HCT116 (cell line): ENCODE measurements around the gene MSH3. TPM values are rescaled to one million over a fixed set of nuclear protein-coding genes. Genes with fewer than 3 reads are reported as not detected.

ENCODE experiments used
- ATAC-seq: fragments of 200-7000 bp; cut with Tn5 transposase; 2 replicates; pipeline ENCODE4 v1.9.1; 2020; ENCODE audit warnings: mild to moderate bottlenecking, moderate library complexity
- BruUV-seq: library from RNA; stranded (reverse); fragments of 400-500 nt; replicated peaks from 2 replicates; lab custom pipeline; 2021; lab: Mats Ljungman, UMichigan
- CTCF ChIA-PET: fragments of 300-600 bp; sonication (Branson Sonifier 250); formaldehyde crosslinking; loops from one replicate; lab custom pipeline; 2021; ENCODE audit warnings: antibody characterized with exemption; lab: Charles Lee
- POLR2A ChIA-PET: fragments of 300-600, 350-600 bp; sonication (Branson Sonifier 250); formaldehyde crosslinking; loops from one replicate; lab custom pipeline; 2021; ENCODE audit warnings: antibody characterized with exemption; lab: Charles Lee
- RAD21 ChIA-PET, 2 experiments: fragments of 300-600 bp; sonication (Branson Sonifier 250); formaldehyde crosslinking; loops; one replicate each; lab custom pipeline; 2023; ENCODE audit warnings: low total read pairs in 2 of 2; ENCODE audit not compliant: uncharacterized antibody in 2 of 2, unreplicated experiment in 2 of 2, low non-redundant PET in 1 of 2; lab: Charles Lee
- DNase-seq: peaks from one replicate; pipeline ENCODE4 v3.0.0-alpha.2; 2010; ENCODE audit warnings: low read depth, low spot score
- H2AFZ ChIP-seq: fragments of 200-600 bp; shearing (Covaris generic), sonication (generic); 2 replicates; pipeline ENCODE4 v1.6.1; 2017; ENCODE audit warnings: low read depth, mixed run types, mixed read lengths, antibody characterized with exemption, low read length; ENCODE audit not compliant: poor library complexity, severe bottlenecking
- H3K27ac ChIP-seq: 2 replicates; pipeline ENCODE4 v1.5.1; 2012; ENCODE audit warnings: low read depth, low read length
- H3K27me3 ChIP-seq: fragments of 200-600 bp; sonication (generic); 2 replicates; pipeline ENCODE4 v1.6.1; 2016; ENCODE audit warnings: mixed run types, low read length, mixed read lengths; ENCODE audit not compliant: insufficient read depth
- H3K36me3 ChIP-seq, 2 experiments: fragments of 200-500 bp in 1 of 2; fragments of 200-600 bp in 1 of 2; sonication (Bioruptor generic) in 1 of 2; sonication (generic) in 1 of 2; 2 replicates each; pipeline versions ENCODE4 v1.5.1 to v1.6.1; 2014 to 2016; ENCODE audit warnings: low read length in 2 of 2, inconsistent platforms in 1 of 2, mixed read lengths in 1 of 2, mixed run types in 1 of 2; ENCODE audit not compliant: insufficient read depth in 2 of 2, control insufficient read depth in 1 of 2
- H3K4me1 ChIP-seq, 2 experiments: fragments of 200-600 bp in 1 of 2; sonication (generic) in 1 of 2; 2 replicates each; pipeline versions ENCODE4 v1.5.1 to v1.6.1; 2012 to 2017; ENCODE audit warnings: low read length in 2 of 2, inconsistent platforms in 1 of 2, mild to moderate bottlenecking in 1 of 2, mixed read lengths in 1 of 2, mixed run types in 1 of 2, moderate library complexity in 1 of 2; ENCODE audit not compliant: insufficient read depth in 2 of 2, control insufficient read depth in 1 of 2
- H3K4me2 ChIP-seq: fragments of 200-600 bp; sonication (generic); 2 replicates; pipeline ENCODE4 v1.6.1; 2017; ENCODE audit warnings: mixed run types, low read length, mixed read lengths
- H3K4me3 ChIP-seq, 2 experiments: fragments of 200-600 bp in 1 of 2; sonication (generic) in 1 of 2; replicated peaks in 1 of 2; 2 replicates each; pipeline ENCODE4 v1.5.1; 2011 to 2016; ENCODE audit warnings: low read length in 2 of 2, control low read depth in 1 of 2, low read depth in 1 of 2, mild to moderate bottlenecking in 1 of 2, mixed read lengths in 1 of 2, mixed run types in 1 of 2
- H3K79me2 ChIP-seq: fragments of 200-600 bp; sonication (generic); 2 replicates; pipeline ENCODE4 v1.6.1; 2017; ENCODE audit warnings: mild to moderate bottlenecking, mixed run types, low read length, moderate library complexity, mixed read lengths; ENCODE audit not compliant: insufficient read depth
- H3K9ac ChIP-seq: fragments of 200-600 bp; sonication (generic); 2 replicates; pipeline ENCODE4 v1.6.1; 2016; ENCODE audit warnings: low read length, mixed read lengths
- H3K9me2 ChIP-seq: fragments of 200-600 bp; sonication (generic), shearing (Covaris generic); 2 replicates; pipeline ENCODE4 v1.6.1; 2017; ENCODE audit warnings: mixed run types, mild to moderate bottlenecking, moderate library complexity; ENCODE audit not compliant: insufficient read depth
- H3K9me3 ChIP-seq, 2 experiments: fragments of 200-500 bp in 1 of 2; fragments of 200-600 bp in 1 of 2; sonication (Bioruptor generic) in 1 of 2; sonication (generic) in 1 of 2; 2 replicates each; pipeline ENCODE4 v1.6.1; 2014 to 2017; ENCODE audit warnings: low read length in 2 of 2, mixed read lengths in 2 of 2, inconsistent platforms in 1 of 2, low read depth in 1 of 2, mild to moderate bottlenecking in 1 of 2, mixed run types in 1 of 2, moderate library complexity in 1 of 2; ENCODE audit not compliant: control insufficient read depth in 1 of 2, insufficient read depth in 1 of 2
- H4K20me1 ChIP-seq: fragments of 200-600 bp; sonication (generic), shearing (Covaris generic); 2 replicates; pipeline ENCODE4 v1.6.1; 2017; ENCODE audit warnings: mixed run types, mild to moderate bottlenecking, moderate library complexity; ENCODE audit not compliant: insufficient read depth
- ATF3 ChIP-seq: IDR thresholded peaks from 2 replicates; pipeline ENCODE4 v1.6.1; 2012
- CBX3 ChIP-seq: IDR thresholded peaks from 2 replicates; pipeline ENCODE4 v1.6.1; 2012; ENCODE audit warnings: low read depth
- CEBPB ChIP-seq: IDR thresholded peaks from 2 replicates; pipeline ENCODE4 v1.6.1; 2012; ENCODE audit warnings: low read depth
- EGR1 ChIP-seq: IDR thresholded peaks from 2 replicates; pipeline ENCODE4 v1.6.1; 2012; ENCODE audit warnings: low read depth
- ELF1 ChIP-seq: IDR thresholded peaks from 2 replicates; pipeline ENCODE4 v1.6.1; 2012; ENCODE audit warnings: low read depth, borderline replicate concordance
- EZH2 ChIP-seq: fragments of 200-600 bp; sonication (generic); IDR thresholded peaks from 2 replicates; pipeline ENCODE4 v1.6.1; 2017; ENCODE audit warnings: antibody characterized with exemption, mixed run types
- EZH2phosphoT487 ChIP-seq: fragments of 200-600 bp; IDR thresholded peaks from 2 replicates; pipeline ENCODE4 v1.6.1; 2018; ENCODE audit warnings: antibody characterized with exemption, borderline replicate concordance
- FOSL1 ChIP-seq: IDR thresholded peaks from 2 replicates; pipeline ENCODE4 v1.6.1; 2012; ENCODE audit warnings: low read depth
- POLR2A ChIP-seq: IDR thresholded peaks from 2 replicates; pipeline ENCODE4 v1.7.0; 2011; ENCODE audit warnings: borderline replicate concordance; ENCODE audit not compliant: insufficient read depth, insufficient read length; ENCODE audit errors: extremely low read depth
- POLR2AphosphoS5 ChIP-seq: IDR thresholded peaks from 2 replicates; pipeline ENCODE4 v1.6.1; 2011; ENCODE audit warnings: mild to moderate bottlenecking, low read depth, low read length, moderate library complexity
- RAD21 ChIP-seq: IDR thresholded peaks from 2 replicates; pipeline ENCODE4 v1.6.1; 2012; ENCODE audit warnings: low read depth, mild to moderate bottlenecking
- SIN3A ChIP-seq: IDR thresholded peaks from 2 replicates; pipeline ENCODE4 v1.6.1; 2012; ENCODE audit warnings: low read depth
- TCF7L2 ChIP-seq: IDR thresholded peaks from 2 replicates; pipeline ENCODE4 v1.7.0; 2011; ENCODE audit warnings: borderline replicate concordance, inconsistent platforms; ENCODE audit not compliant: insufficient read depth, insufficient read length; ENCODE audit errors: extremely low read depth
- YY1 ChIP-seq: IDR thresholded peaks from 2 replicates; pipeline ENCODE4 v1.6.1; 2011; ENCODE audit warnings: low read length, low read depth, moderate library complexity, mild to moderate bottlenecking; ENCODE audit not compliant: insufficient replicate concordance; ENCODE audit errors: extremely low read depth
- ZFX ChIP-seq: fragments of 450-650 bp; IDR thresholded peaks from 2 replicates; pipeline ENCODE4 v1.6.1; 2017
- intact Hi-C: fragments of 100-400 bp; cut with micrococcal nuclease; formaldehyde crosslinking; loops from 2 replicates; pipeline ENCODE4 v1.10.0; 2022
- total RNA-seq: library from RNA; stranded (reverse); gene quantifications from one replicate; pipeline ENCODE4 v1.2.1, GENCODE V29; 2021; ENCODE audit not compliant: unreplicated experiment
- TF ChIP-seq, protein P1 (sequence below): IDR thresholded peaks from 2 replicates; pipeline ENCODE4 v1.6.1; 2012; ENCODE audit warnings: low read depth
- TF ChIP-seq, protein P2 (sequence below): IDR thresholded peaks from 2 replicates; pipeline ENCODE4 v1.6.1; 2012
- TF ChIP-seq, protein P3 (sequence below): IDR thresholded peaks from 2 replicates; pipeline ENCODE4 v1.6.1; 2011; ENCODE audit warnings: mild to moderate bottlenecking, low read length, moderate library complexity; ENCODE audit not compliant: insufficient replicate concordance; ENCODE audit errors: extremely low read depth
- TF ChIP-seq, protein P4 (sequence below), 3 experiments: fragments of 200-600 bp in 1 of 3; sonication (generic) in 1 of 3; IDR thresholded peaks in 2 of 3; conservative IDR thresholded peaks in 1 of 3; 2 replicates each; pipeline ENCODE4 v1.5.1; 2012 to 2017; ENCODE audit warnings: low read depth in 2 of 3, low read length in 2 of 3, antibody characterized with exemption in 1 of 3, borderline replicate concordance in 1 of 3, control low read depth in 1 of 3, mild to moderate bottlenecking in 1 of 3, mixed read lengths in 1 of 3, mixed run types in 1 of 3, moderate library complexity in 1 of 3; ENCODE audit not compliant: insufficient read depth in 1 of 3

Gene MSH3
- total RNA-seq, 1 experiment from 2014 or later = 4.9 TPM

DNA sequence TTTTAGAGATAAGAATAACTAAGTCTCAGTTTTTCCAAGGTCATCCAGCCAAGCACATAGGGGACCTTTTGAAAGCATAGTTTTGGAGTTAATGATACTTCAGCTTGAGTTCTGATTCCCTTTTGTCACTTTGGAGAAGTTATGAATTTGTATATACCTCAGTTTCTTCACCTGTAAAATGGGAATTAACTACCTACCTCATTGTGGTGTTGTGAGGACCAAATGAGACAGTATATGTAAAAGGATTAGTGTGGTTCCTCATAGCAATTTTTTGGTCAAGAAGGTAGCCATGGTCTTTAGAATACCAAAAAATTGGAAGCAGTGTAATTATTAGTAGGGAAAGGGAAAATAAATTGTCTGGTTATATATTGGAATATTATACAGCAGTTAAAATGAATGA, 98.0 kb downstream of the MSH3 start:
- Histone ChIP-seq H3K27me3 (no peaks in the 10 kb centered on the region), H2AFZ (no peak overlapping the region), H3K9me3 (no peaks in the 10 kb centered on the region), H3K4me1 (no peaks in the 10 kb centered on the region), H4K20me1 (no peaks in the 10 kb centered on the region), H3K4me2 (no peak overlapping the region), H3K4me3 (no peak overlapping the region), H3K36me3 (0 out of 4 replicates have a peak, but pooled peaks cover 0 to 6% of the 10 kb centered on the region in 2 experiments), H3K27ac (no peak overlapping the region), H3K9me2 (no peaks in the 10 kb centered on the region), H3K9ac (no peak overlapping the region), H3K79me2 (no peaks in the 10 kb centered on the region)
- no peak for ATAC-seq
- intact Hi-C loops = no loop called here
- DNase-seq = no peak
- no peak for TF ChIP-seq ATF3
- no peak for TF ChIP-seq CEBPB
- TF ChIP-seq, protein P1, sequence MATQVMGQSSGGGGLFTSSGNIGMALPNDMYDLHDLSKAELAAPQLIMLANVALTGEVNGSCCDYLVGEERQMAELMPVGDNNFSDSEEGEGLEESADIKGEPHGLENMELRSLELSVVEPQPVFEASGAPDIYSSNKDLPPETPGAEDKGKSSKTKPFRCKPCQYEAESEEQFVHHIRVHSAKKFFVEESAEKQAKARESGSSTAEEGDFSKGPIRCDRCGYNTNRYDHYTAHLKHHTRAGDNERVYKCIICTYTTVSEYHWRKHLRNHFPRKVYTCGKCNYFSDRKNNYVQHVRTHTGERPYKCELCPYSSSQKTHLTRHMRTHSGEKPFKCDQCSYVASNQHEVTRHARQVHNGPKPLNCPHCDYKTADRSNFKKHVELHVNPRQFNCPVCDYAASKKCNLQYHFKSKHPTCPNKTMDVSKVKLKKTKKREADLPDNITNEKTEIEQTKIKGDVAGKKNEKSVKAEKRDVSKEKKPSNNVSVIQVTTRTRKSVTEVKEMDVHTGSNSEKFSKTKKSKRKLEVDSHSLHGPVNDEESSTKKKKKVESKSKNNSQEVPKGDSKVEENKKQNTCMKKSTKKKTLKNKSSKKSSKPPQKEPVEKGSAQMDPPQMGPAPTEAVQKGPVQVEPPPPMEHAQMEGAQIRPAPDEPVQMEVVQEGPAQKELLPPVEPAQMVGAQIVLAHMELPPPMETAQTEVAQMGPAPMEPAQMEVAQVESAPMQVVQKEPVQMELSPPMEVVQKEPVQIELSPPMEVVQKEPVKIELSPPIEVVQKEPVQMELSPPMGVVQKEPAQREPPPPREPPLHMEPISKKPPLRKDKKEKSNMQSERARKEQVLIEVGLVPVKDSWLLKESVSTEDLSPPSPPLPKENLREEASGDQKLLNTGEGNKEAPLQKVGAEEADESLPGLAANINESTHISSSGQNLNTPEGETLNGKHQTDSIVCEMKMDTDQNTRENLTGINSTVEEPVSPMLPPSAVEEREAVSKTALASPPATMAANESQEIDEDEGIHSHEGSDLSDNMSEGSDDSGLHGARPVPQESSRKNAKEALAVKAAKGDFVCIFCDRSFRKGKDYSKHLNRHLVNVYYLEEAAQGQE = no peak
- TF ChIP-seq EZH2 = no peak
- TF ChIP-seq, protein P2, sequence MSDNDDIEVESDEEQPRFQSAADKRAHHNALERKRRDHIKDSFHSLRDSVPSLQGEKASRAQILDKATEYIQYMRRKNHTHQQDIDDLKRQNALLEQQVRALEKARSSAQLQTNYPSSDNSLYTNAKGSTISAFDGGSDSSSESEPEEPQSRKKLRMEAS = no peak
- TF ChIP-seq, protein P3, sequence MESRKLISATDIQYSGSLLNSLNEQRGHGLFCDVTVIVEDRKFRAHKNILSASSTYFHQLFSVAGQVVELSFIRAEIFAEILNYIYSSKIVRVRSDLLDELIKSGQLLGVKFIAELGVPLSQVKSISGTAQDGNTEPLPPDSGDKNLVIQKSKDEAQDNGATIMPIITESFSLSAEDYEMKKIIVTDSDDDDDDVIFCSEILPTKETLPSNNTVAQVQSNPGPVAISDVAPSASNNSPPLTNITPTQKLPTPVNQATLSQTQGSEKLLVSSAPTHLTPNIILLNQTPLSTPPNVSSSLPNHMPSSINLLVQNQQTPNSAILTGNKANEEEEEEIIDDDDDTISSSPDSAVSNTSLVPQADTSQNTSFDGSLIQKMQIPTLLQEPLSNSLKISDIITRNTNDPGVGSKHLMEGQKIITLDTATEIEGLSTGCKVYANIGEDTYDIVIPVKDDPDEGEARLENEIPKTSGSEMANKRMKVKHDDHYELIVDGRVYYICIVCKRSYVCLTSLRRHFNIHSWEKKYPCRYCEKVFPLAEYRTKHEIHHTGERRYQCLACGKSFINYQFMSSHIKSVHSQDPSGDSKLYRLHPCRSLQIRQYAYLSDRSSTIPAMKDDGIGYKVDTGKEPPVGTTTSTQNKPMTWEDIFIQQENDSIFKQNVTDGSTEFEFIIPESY = no peak
- TF ChIP-seq CBX3 = no peak
- TF ChIP-seq SIN3A = no peak
- no peak for TF ChIP-seq ZFX
- TF ChIP-seq ELF1 = no peak
- TF ChIP-seq EZH2phosphoT487 = no peak
- TF ChIP-seq POLR2AphosphoS5 = no peak
- no peak for TF ChIP-seq TCF7L2
- no peak for TF ChIP-seq EGR1
- TF ChIP-seq, protein P4, sequence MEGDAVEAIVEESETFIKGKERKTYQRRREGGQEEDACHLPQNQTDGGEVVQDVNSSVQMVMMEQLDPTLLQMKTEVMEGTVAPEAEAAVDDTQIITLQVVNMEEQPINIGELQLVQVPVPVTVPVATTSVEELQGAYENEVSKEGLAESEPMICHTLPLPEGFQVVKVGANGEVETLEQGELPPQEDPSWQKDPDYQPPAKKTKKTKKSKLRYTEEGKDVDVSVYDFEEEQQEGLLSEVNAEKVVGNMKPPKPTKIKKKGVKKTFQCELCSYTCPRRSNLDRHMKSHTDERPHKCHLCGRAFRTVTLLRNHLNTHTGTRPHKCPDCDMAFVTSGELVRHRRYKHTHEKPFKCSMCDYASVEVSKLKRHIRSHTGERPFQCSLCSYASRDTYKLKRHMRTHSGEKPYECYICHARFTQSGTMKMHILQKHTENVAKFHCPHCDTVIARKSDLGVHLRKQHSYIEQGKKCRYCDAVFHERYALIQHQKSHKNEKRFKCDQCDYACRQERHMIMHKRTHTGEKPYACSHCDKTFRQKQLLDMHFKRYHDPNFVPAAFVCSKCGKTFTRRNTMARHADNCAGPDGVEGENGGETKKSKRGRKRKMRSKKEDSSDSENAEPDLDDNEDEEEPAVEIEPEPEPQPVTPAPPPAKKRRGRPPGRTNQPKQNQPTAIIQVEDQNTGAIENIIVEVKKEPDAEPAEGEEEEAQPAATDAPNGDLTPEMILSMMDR (IDR thresholded peaks at IDR 0.05 in 2 of 3, conservative IDR thresholded peaks at IDR 0.05 in 1 of 3; ENCODE audit: borderline replicate concordance in 1 of 3, insufficient read depth in 1 of 3, low read depth in 2 of 3, low read length in 2 of 3) = no peak
- TF ChIP-seq YY1 = no peak
- no peak for TF ChIP-seq RAD21
- no peak for TF ChIP-seq FOSL1
- TF ChIP-seq POLR2A = no peak
- BruUV-seq = no TSS peak
- ChIA-PET RAD21 (no interaction called here), POLR2A (no interaction called here), CTCF (no interaction called here)
